ACHN (cell line): ENCODE data around the gene CNTN4.
"Not testable (repeated sequence)": the region's sequence is repeated elsewhere in the genome, so short reads cannot be mapped to it uniquely, and the experiment has no call there.

Experiments used
- DNase-seq: peaks from one replicate; pipeline ENCODE4 v3.0.0-alpha.2; 2015
- in situ Hi-C: cut with HindIII; loops from 2 replicates; pipeline ENCODE4 v1.10.0; 2017; ENCODE audit warnings: low sequenced_read_pairs, low pct_ligation_motif_present, low pct_unique_long_range_greater_than_20kb

Gene CNTN4

GRCh38 chr3:2879023-2879422, 780.4 kb downstream of the CNTN4 start:
- DNase-seq: no peak
- in situ Hi-C loops: no loop called here

- in situ Hi-C loops: no loop called here
- DNase-seq: no peak
These were observed 780.9 kb downstream of the CNTN4 start for GRCh38 chr3:2879587-2879986.

DNA sequence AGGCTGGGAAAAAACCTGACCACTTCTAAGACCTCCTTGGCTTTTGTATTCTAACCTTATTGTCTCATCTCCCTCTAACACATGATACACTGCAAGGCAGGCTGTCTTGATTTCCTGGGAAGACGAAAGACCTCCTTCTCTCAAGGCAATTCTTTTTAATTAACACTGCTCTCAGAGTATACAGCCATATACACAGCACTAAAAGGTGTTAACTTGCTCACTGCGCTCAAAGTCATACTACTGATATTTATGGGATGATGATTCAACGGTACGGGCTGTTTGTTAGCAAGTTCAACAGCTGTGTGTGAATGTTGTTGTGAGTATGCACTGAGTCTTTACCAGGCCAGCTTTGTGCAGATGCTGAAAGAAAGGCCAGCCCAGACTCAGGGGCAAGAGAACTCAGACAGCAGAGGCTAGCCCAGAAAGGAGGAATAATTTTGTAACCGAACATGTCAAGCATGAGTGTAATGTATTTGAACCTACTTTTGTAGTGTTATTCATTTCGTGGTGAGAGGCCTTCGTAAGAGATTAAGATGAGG, 781.6 kb downstream of the CNTN4 start:
- in situ Hi-C loops: no loop called here
- DNase-seq: no peak

GRCh38 chr3:2883283-2883682, 784.6 kb downstream of the CNTN4 start:
- in situ Hi-C loops: no loop called here
- DNase-seq: no peak

DNA sequence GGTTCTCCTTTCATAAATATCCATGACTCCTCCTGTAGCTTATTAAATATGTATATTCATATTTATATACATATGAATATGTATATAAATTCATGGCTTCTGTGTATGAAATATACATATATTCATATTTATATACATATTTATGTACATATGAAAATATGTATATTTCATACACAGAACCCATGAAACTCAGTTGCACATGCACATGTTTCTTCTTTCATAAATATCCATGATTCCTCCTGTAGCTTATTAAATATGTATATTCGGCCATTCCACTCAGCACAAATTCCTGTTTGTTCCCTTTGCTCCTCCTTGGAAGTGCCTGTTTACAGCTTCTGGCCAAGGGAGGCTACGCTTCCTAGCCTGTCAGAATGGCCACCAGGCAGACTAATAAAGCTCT, 789.9 kb downstream of the CNTN4 start:
- in situ Hi-C loops: no loop called here

GRCh38 chr3:2889736-2890135, 791.1 kb downstream of the CNTN4 start:
- in situ Hi-C loops: no loop called here
- no peak for DNase-seq

More for the DNA sequence above, 789.9 kb downstream of the CNTN4 start:
- no peak for DNase-seq

DNA sequence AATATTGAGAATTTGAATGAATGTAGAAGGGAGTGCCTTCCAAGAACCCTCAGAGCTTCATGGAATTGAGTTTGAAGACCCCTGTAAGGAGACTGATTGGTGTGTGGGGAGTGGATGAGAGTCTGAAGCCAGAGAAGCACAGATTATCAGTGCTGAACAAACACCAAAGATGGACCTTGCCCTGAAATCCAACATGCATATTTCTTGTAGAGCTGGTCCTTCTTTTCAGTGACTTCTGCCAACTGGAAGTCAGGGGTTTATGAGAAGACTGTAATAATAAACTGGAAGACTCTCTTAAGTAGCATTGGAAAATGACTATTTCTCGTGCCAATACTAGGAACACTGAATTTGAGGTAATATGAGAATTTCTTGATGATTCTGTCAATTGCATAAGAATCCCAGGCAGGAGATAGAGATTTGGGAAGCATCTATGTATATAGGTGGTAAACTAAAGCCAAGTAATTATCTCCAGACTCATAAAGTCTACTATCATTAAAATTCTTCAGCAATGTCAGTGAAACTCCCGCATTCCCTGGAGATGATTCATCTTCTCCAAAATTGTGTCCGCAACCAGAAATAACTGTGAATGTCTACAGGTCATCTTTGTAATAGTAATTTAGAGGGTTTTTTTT, 797.8 kb downstream of the CNTN4 start:
- DNase-seq: no peak
- in situ Hi-C loops: no loop called here

DNA sequence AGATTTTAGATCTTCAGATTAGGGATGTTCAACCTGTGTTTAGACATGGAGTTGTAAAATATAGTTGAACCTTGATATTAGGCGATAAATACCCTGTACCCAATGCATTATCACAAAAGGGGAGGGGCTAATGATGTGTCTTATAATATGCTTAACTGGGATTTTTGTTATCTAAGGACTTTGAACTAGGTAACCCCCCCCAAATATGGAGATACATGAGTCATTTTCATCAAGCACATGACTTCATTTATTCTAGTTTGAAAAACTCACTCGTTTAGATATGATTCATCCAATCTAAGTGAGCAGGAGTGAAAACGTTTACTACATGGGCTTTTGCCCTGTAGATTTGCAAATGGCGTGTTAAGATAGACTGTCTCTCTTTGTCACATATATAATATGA, 799.2 kb downstream of the CNTN4 start:
- in situ Hi-C loops: no loop called here

GRCh38 chr3:2898591-2899353, 800.1 kb downstream of the CNTN4 start:
- DNase-seq: no peak
- in situ Hi-C loops: no loop called here

More for the DNA sequence above, 799.2 kb downstream of the CNTN4 start:
- no peak for DNase-seq

GRCh38 chr3:2904054-2904453, 805.4 kb downstream of the CNTN4 start:
- in situ Hi-C loops: no loop called here
- no peak for DNase-seq

GRCh38 chr3:2908693-2909351, 810.2 kb downstream of the CNTN4 start:
- in situ Hi-C loops: no loop called here
- DNase-seq: no peak

DNA sequence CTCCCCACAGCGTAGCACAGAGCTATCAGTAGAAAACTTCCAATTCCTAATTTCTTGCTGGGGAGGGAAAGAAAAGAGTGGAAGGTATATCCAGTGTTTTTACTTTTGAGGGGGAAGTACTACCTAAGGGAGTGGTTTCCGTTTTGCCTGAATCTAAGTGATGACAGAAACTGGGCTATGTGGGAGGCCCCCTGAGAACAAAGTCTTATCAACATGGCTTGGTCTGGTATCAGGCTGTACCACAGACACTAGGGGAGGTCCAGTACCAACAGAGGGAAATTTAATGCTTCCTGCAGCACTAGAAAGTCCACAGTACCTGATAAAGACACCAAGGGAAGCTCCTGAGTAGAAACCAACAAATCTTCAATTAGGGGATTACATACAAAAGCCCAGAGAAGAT, 812.3 kb downstream of the CNTN4 start:
- no peak for DNase-seq
- in situ Hi-C loops: no loop called here

DNA sequence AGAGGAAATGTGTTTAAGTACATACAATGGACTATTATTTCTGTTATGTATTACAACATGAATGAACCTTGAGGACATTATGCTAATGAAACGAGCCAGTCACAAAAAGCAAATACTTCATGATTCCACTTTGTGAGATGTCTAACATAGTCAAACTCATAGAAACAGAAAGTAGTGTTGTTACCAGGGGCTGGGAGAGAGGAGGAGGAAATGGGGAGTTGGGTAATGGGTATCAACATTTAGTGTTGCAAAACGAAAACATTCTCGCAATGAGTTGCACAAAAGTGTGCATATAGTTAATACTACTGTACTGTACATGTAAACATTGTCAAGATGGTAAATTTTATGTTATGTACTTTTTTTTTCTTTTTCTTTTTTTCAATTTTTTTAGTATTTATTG, 817.2 kb downstream of the CNTN4 start:
- no peak for DNase-seq
- in situ Hi-C loops: no loop called here

DNA sequence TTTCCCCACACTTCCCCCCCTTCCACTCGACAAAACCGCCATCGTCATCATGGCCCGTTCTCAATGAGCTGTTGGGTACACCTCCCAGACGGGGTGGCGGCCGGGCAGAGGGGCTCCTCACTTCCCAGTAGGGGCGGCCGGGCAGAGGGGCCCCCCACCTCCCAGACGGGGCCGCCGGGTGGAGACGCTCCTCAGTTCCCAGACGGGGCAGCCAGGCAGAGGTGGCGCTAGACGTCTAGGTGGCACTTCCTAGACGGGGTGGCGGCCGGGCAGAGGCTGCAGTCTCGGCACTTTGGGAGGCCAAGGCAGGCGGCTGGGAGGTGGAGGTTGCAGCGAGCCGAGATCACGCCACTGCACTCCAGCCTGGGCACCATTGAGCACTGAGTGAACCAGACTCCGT, 818.0 kb downstream of the CNTN4 start:
- DNase-seq, in situ Hi-C loops: not testable (repeated sequence)

GRCh38 chr3:2920103-2920502, 821.4 kb downstream of the CNTN4 start:
- DNase-seq: no peak
- in situ Hi-C loops: no loop called here

GRCh38 chr3:2921452-2921851, 822.8 kb downstream of the CNTN4 start:
- no peak for DNase-seq
- in situ Hi-C loops: no loop called here

- DNase-seq: peak; percentile 23
- in situ Hi-C loops: no loop called here
These were observed 823.2 kb downstream of the CNTN4 start for GRCh38 chr3:2921903-2922302.

- in situ Hi-C loops: no loop called here
These were observed 824.7 kb downstream of the CNTN4 start for GRCh38 chr3:2923390-2923789.

GRCh38 chr3:2927259-2927658, 828.6 kb downstream of the CNTN4 start:
- in situ Hi-C loops: no loop called here
- DNase-seq: no peak

More at GRCh38 chr3:2923390-2923789, 824.7 kb downstream of the CNTN4 start:
- DNase-seq: no peak
